ENCODE results near the gene TTC33. TPM values are rescaled to one million over a fixed set of nuclear protein-coding genes. Genes with fewer than 3 reads are reported as not detected.

TTC33 gene
- total RNA-seq, 4 donors from 2014 or later, result 11.7 to 22.0 (median 17.7) TPM

DNA sequence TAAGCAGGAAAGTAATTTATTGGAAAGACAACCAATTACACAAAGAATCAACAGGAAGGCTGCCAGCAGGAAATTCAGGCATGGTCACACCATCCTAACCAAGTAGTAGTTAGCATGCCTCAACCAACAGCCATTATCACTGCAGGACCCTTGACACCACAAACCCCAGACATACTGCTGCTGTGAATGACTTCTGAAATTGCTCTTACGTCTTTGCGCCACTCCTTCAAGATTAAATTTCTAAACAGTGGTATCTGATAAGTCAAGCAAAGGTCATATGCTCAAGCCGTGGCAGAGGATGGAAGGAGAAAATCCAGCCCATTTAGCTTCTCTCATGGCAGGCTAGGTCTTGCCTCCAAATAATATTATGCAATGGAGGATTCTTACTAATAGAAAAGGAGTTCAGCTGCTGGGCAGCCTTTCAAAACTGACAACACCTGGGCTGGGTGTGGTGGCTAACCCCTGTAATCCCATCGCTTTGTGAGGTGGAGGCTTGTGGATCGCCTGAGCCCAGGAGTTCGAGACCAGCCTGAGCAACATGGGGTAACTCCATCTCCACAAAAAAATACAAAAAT lies 81.0 kb downstream of the TTC33 start:
- TF ChIP-seq, protein P1, sequence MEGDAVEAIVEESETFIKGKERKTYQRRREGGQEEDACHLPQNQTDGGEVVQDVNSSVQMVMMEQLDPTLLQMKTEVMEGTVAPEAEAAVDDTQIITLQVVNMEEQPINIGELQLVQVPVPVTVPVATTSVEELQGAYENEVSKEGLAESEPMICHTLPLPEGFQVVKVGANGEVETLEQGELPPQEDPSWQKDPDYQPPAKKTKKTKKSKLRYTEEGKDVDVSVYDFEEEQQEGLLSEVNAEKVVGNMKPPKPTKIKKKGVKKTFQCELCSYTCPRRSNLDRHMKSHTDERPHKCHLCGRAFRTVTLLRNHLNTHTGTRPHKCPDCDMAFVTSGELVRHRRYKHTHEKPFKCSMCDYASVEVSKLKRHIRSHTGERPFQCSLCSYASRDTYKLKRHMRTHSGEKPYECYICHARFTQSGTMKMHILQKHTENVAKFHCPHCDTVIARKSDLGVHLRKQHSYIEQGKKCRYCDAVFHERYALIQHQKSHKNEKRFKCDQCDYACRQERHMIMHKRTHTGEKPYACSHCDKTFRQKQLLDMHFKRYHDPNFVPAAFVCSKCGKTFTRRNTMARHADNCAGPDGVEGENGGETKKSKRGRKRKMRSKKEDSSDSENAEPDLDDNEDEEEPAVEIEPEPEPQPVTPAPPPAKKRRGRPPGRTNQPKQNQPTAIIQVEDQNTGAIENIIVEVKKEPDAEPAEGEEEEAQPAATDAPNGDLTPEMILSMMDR (IDR thresholded peaks at IDR 0.05; ENCODE audit: low read depth), result no peak

DNA sequence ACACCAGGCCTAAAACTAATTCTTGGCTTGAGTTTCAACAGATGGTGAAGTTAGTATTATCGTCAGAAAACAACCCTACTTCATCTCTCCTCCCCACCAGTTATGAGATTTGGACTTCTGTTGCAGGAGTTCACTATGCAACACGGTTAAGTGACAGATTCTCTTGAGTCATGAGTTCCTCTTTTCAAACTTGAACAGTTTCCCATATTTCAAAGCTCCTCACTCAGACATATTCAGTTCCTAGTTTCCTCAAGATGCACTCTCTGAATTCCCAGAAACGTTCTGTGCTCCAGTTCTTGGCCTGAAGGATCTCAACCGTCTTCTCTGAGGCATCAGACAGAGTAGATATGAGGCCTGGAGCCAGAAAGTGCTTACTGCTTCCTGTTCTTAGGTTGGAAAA lies 83.3 kb downstream of the TTC33 start:
- TF ChIP-seq, protein P1 (IDR thresholded peaks at IDR 0.05; ENCODE audit: low read depth), result no peak

DNA sequence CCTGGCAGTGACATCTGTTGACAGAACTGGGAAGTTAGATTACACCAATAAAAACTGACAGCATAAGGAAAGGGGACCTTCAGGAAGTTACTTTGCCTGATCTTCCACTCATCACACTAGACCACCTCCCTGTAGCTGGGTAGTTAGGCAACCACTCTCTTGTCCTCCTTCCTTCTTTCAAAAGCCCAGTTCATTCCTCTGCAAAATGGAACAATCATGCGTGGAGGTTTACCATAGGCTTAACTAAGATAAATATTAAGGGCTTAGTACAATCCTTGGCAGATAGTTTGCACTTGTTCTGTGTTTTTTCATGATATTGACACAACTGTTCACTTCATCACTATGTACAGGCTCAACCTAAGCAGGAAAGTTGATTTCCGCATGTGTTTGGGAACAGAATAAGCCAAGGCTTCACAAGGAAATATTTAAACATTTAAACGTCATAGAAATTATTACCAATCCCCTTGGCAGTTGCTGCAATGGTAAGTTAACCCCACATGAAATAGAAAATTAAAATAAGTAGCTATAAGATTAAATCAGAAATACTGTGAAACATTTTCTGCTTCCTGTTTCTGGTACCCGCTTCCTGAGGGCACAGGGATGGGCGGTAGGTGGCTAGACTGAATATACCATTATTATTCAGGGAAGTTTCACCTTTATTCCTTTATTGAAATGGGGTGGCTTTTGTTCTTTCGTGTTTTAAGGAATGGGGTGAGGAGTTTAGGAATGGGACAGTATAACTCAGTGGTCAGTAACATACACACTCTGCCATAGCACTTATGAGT lies 86.0 kb downstream of the TTC33 start:
- TF ChIP-seq, protein P1 (IDR thresholded peaks at IDR 0.05; ENCODE audit: low read depth), result no peak

DNA sequence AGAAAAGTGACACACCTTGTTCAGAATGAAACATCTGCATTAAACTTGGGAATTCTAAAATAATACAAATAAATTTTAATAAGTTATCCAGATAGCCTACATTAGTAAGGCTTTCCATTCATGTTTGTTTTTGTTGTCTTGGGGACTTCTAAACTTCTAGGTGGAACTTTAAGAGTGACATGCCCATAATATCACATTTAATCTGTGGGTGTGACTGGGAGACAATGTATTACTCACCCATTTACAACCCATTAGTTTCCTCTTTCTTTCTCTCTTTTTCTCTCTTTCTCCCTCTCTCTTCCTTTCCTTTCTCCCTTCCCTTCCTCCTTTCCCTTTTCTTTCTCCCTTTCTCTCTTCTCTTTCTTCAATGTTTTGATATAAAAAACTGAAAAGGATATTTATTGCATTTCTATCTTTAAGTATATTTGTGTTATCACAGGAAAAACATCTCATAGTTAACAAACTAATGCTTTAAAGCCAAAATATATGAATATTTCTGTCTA lies 88.5 kb downstream of the TTC33 start:
- TF ChIP-seq, protein P1 (IDR thresholded peaks at IDR 0.05; ENCODE audit: low read depth), result no peak

DNA sequence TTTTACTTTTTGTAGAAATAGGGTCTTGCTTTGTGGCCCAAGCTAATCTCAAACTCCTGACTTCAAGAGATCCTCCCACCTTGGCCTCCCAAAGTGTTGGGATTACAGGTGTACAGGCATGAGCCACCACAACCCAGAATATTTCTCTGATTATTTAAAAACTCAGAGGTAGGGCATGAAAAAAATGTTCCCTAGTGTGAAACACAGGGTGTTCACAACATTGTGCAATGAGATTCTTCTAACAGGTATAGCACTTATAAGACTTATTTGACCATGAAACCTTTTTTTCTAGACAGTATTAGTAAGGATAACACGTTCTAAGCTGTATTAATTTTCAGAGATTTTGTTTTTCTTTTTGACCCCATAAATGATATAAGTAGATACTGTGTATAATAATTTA lies 89.1 kb downstream of the TTC33 start:
- TF ChIP-seq, protein P1 (IDR thresholded peaks at IDR 0.05; ENCODE audit: low read depth), result no peak

DNA sequence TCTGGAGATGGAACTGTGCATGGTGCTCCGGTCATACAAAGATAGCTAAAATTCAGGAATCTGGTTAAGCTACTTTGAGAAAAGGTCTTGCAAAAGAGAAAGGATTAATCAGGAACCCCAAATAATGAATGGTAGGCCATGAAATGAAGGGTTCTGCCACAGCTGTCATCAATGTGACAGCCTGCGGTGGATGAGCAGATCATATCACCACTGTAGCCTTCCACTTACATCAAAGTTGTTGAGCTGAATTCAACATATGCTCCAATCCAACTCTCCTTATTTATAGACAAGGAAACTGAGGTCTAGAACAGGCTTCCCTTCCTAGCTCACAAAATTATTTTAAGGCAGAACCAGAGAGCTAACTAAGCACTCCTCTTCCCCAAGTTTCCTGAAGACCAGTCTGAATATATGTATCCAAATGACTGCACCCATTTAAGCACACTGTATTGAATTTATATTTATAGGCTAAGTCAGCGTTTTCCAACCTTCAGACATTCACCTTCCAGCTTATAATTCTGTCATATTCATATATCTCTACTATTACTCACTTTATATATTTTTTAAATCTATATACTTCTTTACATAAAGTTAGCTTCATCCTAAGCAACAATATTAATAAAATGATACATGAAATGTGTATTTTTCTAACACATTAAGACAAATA lies 90.0 kb downstream of the TTC33 start:
- TF ChIP-seq, protein P1 (IDR thresholded peaks at IDR 0.05; ENCODE audit: low read depth), result no peak

DNA sequence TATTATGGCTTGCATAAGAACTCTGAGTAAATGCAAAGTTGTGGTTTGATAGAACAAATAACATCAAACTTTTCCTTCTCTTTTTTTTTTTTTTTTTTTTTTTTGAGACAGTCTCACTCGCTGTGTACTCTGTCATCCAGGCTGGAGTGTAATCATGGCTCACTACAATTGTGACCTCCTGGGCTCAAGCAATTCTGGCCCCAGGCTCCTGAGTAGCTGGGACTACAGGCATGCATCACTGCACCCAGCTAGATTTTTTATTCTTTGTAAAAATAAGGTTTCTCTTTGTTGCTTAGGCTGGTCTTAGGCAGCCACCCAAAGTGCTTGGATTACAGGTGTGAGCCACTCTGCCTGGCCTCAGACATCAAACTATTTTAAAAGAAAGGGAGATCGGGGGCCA lies 95.0 kb downstream of the TTC33 start:
- TF ChIP-seq, protein P1 (IDR thresholded peaks at IDR 0.05; ENCODE audit: low read depth), result no peak

All from subcutaneous adipose tissue (tissue), 4 donors.